OCI-LY3 (cell line): ENCODE data around the gene TOP3A.

Experiments used
- EZH2phosphoT487 ChIP-seq: fragments of 200-600 bp; shearing (Covaris generic); IDR thresholded peaks from 2 replicates; pipeline ENCODE4 v1.6.1; 2018; ENCODE audit warnings: antibody characterized with exemption, mixed run types, low read depth
- TF ChIP-seq, protein P1 (sequence below): fragments of 200-600, 300-600 bp; sonication (generic); IDR thresholded peaks from 2 replicates; pipeline ENCODE4 v1.5.1; 2014; ENCODE audit warnings: antibody characterized with exemption, low read length, low read depth

DNA sequence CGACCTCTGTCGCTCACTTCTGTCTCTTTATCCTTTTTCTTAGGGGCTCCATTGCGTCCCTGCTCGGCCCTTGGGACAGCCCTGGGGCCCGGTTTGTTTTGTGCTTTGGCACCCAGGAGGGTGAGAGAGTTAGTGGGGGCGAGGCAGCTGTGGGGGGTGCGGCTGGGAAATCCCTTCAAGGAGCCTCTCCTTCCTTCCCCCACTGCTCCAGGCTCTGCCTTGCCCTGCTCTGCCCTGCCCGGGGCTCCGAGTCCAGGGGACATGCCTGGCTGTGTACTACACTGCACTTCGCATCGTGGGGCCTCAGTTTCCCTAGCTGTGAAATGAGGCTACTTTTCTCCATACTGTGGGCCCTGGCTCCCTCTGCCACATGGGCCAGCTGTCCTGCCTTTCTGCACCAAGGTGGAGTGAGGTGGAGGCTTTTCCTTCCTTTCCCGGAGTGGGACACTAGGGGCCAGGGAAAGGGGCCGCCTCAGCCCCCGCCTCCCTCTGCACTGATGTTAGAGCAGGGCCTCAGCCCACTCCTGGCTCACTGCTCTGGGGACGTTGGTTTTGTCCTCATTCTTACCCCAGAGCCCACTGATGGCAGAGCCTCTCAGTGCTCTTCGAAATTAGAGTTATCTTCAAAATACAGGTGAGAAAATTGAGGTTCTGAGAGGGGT, 88.4 kb downstream of the TOP3A start:
- TF ChIP-seq, protein P1, sequence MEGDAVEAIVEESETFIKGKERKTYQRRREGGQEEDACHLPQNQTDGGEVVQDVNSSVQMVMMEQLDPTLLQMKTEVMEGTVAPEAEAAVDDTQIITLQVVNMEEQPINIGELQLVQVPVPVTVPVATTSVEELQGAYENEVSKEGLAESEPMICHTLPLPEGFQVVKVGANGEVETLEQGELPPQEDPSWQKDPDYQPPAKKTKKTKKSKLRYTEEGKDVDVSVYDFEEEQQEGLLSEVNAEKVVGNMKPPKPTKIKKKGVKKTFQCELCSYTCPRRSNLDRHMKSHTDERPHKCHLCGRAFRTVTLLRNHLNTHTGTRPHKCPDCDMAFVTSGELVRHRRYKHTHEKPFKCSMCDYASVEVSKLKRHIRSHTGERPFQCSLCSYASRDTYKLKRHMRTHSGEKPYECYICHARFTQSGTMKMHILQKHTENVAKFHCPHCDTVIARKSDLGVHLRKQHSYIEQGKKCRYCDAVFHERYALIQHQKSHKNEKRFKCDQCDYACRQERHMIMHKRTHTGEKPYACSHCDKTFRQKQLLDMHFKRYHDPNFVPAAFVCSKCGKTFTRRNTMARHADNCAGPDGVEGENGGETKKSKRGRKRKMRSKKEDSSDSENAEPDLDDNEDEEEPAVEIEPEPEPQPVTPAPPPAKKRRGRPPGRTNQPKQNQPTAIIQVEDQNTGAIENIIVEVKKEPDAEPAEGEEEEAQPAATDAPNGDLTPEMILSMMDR: no peak
- TF ChIP-seq EZH2phosphoT487: no peak
